Endothelial cell of umbilical vein (primary cell): Measurements from ENCODE around the gene INPP5E. TPM values are rescaled to one million over a fixed set of nuclear protein-coding genes. Genes with fewer than 3 reads are reported as not detected.

Experiments
- BruUV-seq: library from RNA; stranded (reverse); fragments of 400-500 nt; replicated peaks from 2 replicates; lab custom pipeline; 2021; lab: Mats Ljungman, UMichigan
- CTCF ChIA-PET: fragments of 300-600, 350-600 bp; sonication (Branson Sonifier 250); formaldehyde crosslinking; loops from one replicate; lab custom pipeline; 2021; ENCODE audit warnings: antibody characterized with exemption, inconsistent platforms; lab: Charles Lee
- POLR2A ChIA-PET: fragments of 300-600, 350-600 bp; sonication (Branson Sonifier 250); formaldehyde crosslinking; loops from one replicate; lab custom pipeline; 2021; ENCODE audit warnings: antibody characterized with exemption, inconsistent platforms; lab: Charles Lee
- DNase-seq: peaks from one replicate; pipeline ENCODE4 v3.0.0-alpha.2; 2011; ENCODE audit warnings: low read depth, low spot score
- FAIRE-seq: peaks from 2 replicates; lab custom pipeline; 2011; peaks lifted over from hg19 to GRCh38; lab: Jason Lieb, UNC
- H2AFZ ChIP-seq: 2 replicates; pipeline ENCODE4 v1.6.0; 2012; ENCODE audit warnings: low read depth, low read length, control low read depth, inconsistent platforms
- H3K27ac ChIP-seq: 2 replicates; pipeline ENCODE4 v1.5.1; 2011; ENCODE audit warnings: low read depth, mild to moderate bottlenecking, control low read depth, low read length, moderate library complexity; ENCODE audit not compliant: insufficient read depth
- H3K27me3 ChIP-seq, 2 experiments: 2 replicates each; pipeline versions ENCODE4 v1.6.0 to v1.6.1; 2011; ENCODE audit warnings: low read length in 2 of 2, mixed read lengths in 1 of 2; ENCODE audit not compliant: control insufficient read depth in 2 of 2, insufficient read depth in 2 of 2
- H3K36me3 ChIP-seq, 2 experiments: 2 replicates in 1 of 2; 3 replicates in 1 of 2; pipeline ENCODE4 v1.5.1; 2011; ENCODE audit warnings: low read length in 2 of 2, mild to moderate bottlenecking in 1 of 2, moderate library complexity in 1 of 2; ENCODE audit not compliant: control insufficient read depth in 2 of 2, insufficient read depth in 2 of 2; ENCODE audit errors: extremely low read depth in 1 of 2
- H3K4me1 ChIP-seq: 3 replicates; pipeline ENCODE4 v1.5.1; 2011; ENCODE audit warnings: mild to moderate bottlenecking, low read length; ENCODE audit not compliant: control insufficient read depth, insufficient read depth; ENCODE audit errors: extremely low read depth
- H3K4me2 ChIP-seq: 2 replicates; pipeline ENCODE4 v1.6.1; 2011; ENCODE audit warnings: low read length, control low read depth, mixed read lengths; ENCODE audit not compliant: insufficient read depth
- H3K4me3 ChIP-seq, 3 experiments: fragments of 200-600 bp in 1 of 3; sonication (generic), shearing (Covaris generic) in 1 of 3; replicated peaks in 1 of 3; 2 replicates each; pipeline ENCODE4 v1.5.1; 2011 to 2016; ENCODE audit warnings: control low read depth in 3 of 3, low read length in 3 of 3, mild to moderate bottlenecking in 2 of 3, inconsistent platforms in 1 of 3, low read depth in 1 of 3, moderate library complexity in 1 of 3; ENCODE audit not compliant: insufficient read depth in 1 of 3
- H3K79me2 ChIP-seq: 2 replicates; pipeline ENCODE4 v1.6.0; 2012; ENCODE audit warnings: low read length, inconsistent platforms; ENCODE audit not compliant: control insufficient read depth, insufficient read depth
- H3K9ac ChIP-seq: replicated peaks from 2 replicates; pipeline ENCODE3; 2011; ENCODE audit warnings: low read length, control low read depth; ENCODE audit not compliant: insufficient read depth; ENCODE audit errors: extremely low read depth
- H3K9me1 ChIP-seq: replicated peaks from 3 replicates; pipeline ENCODE4 v1.6.0; 2011; ENCODE audit warnings: mild to moderate bottlenecking, low read length; ENCODE audit not compliant: control insufficient read depth, insufficient read depth; ENCODE audit errors: extremely low read depth
- H3K9me3 ChIP-seq: replicated peaks from 2 replicates; pipeline ENCODE4 v1.5.1; 2012; ENCODE audit warnings: low read length, inconsistent platforms; ENCODE audit not compliant: control insufficient read depth, insufficient read depth
- H4K20me1 ChIP-seq: replicated peaks from 2 replicates; pipeline ENCODE3; 2011; ENCODE audit warnings: mild to moderate bottlenecking, low read length; ENCODE audit not compliant: control insufficient read depth, insufficient read depth; ENCODE audit errors: extremely low read depth
- EZH2 ChIP-seq: IDR thresholded peaks from 2 replicates; pipeline ENCODE4 v1.6.1; 2012; ENCODE audit warnings: borderline replicate concordance, low read depth, mild to moderate bottlenecking, moderate library complexity, low read length, inconsistent platforms; ENCODE audit not compliant: severe bottlenecking
- FOS ChIP-seq: IDR thresholded peaks from 2 replicates; pipeline ENCODE4 v1.6.1; 2011; ENCODE audit warnings: mild to moderate bottlenecking, low read length, moderate library complexity, borderline replicate concordance; ENCODE audit not compliant: insufficient read depth
- GATA2 ChIP-seq: IDR thresholded peaks from 2 replicates; pipeline ENCODE4 v1.7.0; 2011; ENCODE audit warnings: low read depth, mild to moderate bottlenecking, moderate library complexity, mixed read lengths, low read length; ENCODE audit not compliant: insufficient read length, insufficient read depth
- JUN ChIP-seq: IDR thresholded peaks from 2 replicates; pipeline ENCODE4 v1.6.1; 2011; ENCODE audit warnings: borderline replicate concordance, low read depth; ENCODE audit not compliant: insufficient read length, insufficient read depth
- MYC ChIP-seq: IDR thresholded peaks from one replicate; pipeline ENCODE4 v1.6.1; 2011; ENCODE audit warnings: mild to moderate bottlenecking, low read depth, low read length
- POLR2A ChIP-seq: IDR thresholded peaks from 2 replicates; pipeline ENCODE4 v1.6.1; 2012; ENCODE audit warnings: low read depth, mild to moderate bottlenecking, control low read depth, low read length
- POLR2AphosphoS5 ChIP-seq: IDR thresholded peaks from 2 replicates; pipeline ENCODE4 v1.6.1; 2012; ENCODE audit warnings: low read depth, mild to moderate bottlenecking, control low read depth, low read length, moderate library complexity; ENCODE audit not compliant: insufficient read depth
- dilution Hi-C: fragments of 300-500 bp; cut with MboI; formaldehyde crosslinking; loops from one replicate; pipeline ENCODE4 v1.15.0; 2019; ENCODE audit warnings: low sequenced_read_pairs; ENCODE audit not compliant: extremely low pct_ligation_motif_present
- intact Hi-C: fragments of 100-400 bp; cut with micrococcal nuclease; formaldehyde crosslinking; loops from one replicate; pipeline ENCODE4 v1.10.0; 2022
- polyA plus RNA-seq, 4 experiments: library from polyadenylated mRNA; depleted of rRNA in 3 of 4; stranded (reverse) in 3 of 4; unstranded in 1 of 4; fragments of >200 nt; gene quantifications; 2 replicates each; pipeline versions ENCODE4 v1.2.1 to v1.2.3, GENCODE V29; 2011 to 2012; ENCODE audit warnings: missing spikeins in 1 of 4
- total RNA-seq: library from RNA; stranded (reverse); gene quantifications from 2 replicates; pipeline ENCODE4 v1.2.3, GENCODE V29; 2021
- TF ChIP-seq, protein P1 (sequence below), 2 donors: IDR thresholded peaks; 1 replicate in 1 of 2; 2 replicates in 1 of 2; pipeline ENCODE4 v1.5.1; 2011; ENCODE audit warnings: low read length in 2 of 2, mild to moderate bottlenecking in 2 of 2, moderate library complexity in 2 of 2, control low read depth in 1 of 2, inconsistent platforms in 1 of 2, low read depth in 1 of 2; ENCODE audit not compliant: insufficient read depth in 1 of 2; ENCODE audit errors: extremely low read depth in 1 of 2
- TF ChIP-seq, protein P2 (sequence below): IDR thresholded peaks from 2 replicates; pipeline ENCODE4 v1.6.1; 2011; ENCODE audit not compliant: insufficient read depth, insufficient read length

INPP5E gene
- total and polyA plus RNA-seq, 2 donors (not counting 3 experiments of a cell fraction or from before 2014, with no cell fraction given), result 15.0 to 24.5 TPM

DNA sequence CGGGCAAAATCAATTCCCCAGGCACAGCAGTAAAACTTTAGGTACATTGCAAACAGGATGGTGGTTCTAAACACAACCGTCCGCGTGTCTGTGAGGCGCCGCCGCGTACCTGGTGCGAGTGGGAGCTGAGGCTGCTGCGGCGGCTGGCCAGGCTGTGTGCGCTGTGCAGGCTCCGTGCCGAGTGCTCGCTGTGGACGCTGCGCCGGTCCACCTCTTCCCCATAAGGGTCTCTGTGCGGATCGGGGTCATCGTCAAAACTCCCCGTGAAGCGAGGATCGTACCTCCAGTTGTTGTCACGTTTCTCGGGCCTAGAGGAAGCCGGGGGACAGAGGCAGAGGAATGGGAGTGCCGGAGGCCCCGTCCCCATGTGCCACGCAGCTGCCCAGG is 26.5 kb upstream of the INPP5E start:
- Histone ChIP-seq H4K20me1 (no peaks in the 10 kb centered on the region), H3K36me3 (peaks cover 35 to 74% of the 10 kb centered on the region in 2 experiments), H3K4me1 (no peaks in the 10 kb centered on the region), H3K9ac (no peak overlapping the region), H3K9me1 (no peaks in the 10 kb centered on the region), H3K27ac (no peak overlapping the region), H3K27me3 (no peaks in the 10 kb centered on the region), H3K9me3 (no peaks in the 10 kb centered on the region), H3K79me2 (peaks cover 21% of the 10 kb centered on the region), H2AFZ (no peak overlapping the region), H3K4me2 (no peak overlapping the region), H3K4me3 (no peak overlapping the region)
- DNase-seq (no peak), FAIRE-seq (no peak)
- ChIA-PET POLR2A (no interaction called here), CTCF (no interaction called here)
- dilution Hi-C loops (no loop called here), intact Hi-C loops (no loop called here)
- no TSS peak for BruUV-seq
- TF ChIP-seq, protein P1, sequence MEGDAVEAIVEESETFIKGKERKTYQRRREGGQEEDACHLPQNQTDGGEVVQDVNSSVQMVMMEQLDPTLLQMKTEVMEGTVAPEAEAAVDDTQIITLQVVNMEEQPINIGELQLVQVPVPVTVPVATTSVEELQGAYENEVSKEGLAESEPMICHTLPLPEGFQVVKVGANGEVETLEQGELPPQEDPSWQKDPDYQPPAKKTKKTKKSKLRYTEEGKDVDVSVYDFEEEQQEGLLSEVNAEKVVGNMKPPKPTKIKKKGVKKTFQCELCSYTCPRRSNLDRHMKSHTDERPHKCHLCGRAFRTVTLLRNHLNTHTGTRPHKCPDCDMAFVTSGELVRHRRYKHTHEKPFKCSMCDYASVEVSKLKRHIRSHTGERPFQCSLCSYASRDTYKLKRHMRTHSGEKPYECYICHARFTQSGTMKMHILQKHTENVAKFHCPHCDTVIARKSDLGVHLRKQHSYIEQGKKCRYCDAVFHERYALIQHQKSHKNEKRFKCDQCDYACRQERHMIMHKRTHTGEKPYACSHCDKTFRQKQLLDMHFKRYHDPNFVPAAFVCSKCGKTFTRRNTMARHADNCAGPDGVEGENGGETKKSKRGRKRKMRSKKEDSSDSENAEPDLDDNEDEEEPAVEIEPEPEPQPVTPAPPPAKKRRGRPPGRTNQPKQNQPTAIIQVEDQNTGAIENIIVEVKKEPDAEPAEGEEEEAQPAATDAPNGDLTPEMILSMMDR (IDR thresholded peaks at IDR 0.05; ENCODE audit: extremely low read depth in 1 of 2, insufficient read depth in 1 of 2, low read depth in 1 of 2, low read length in 2 of 2), result no peak
- TF ChIP-seq, protein P2, sequence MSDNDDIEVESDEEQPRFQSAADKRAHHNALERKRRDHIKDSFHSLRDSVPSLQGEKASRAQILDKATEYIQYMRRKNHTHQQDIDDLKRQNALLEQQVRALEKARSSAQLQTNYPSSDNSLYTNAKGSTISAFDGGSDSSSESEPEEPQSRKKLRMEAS, result no peak
- TF ChIP-seq GATA2, result no peak
- no peak for TF ChIP-seq POLR2A
- TF ChIP-seq POLR2AphosphoS5, result no peak
- TF ChIP-seq JUN, result no peak
- TF ChIP-seq EZH2, result no peak
- no peak for TF ChIP-seq MYC
- TF ChIP-seq FOS, result no peak
